IPS-11a (cell line): ENCODE data around the gene PDE4A.

ENCODE experiments used
- H3K4me3 ChIP-seq: one replicate; pipeline ENCODE4 v1.5.1; 2013; ENCODE audit warnings: low read depth, low read length, control low read depth

The PDE4A gene

DNA sequence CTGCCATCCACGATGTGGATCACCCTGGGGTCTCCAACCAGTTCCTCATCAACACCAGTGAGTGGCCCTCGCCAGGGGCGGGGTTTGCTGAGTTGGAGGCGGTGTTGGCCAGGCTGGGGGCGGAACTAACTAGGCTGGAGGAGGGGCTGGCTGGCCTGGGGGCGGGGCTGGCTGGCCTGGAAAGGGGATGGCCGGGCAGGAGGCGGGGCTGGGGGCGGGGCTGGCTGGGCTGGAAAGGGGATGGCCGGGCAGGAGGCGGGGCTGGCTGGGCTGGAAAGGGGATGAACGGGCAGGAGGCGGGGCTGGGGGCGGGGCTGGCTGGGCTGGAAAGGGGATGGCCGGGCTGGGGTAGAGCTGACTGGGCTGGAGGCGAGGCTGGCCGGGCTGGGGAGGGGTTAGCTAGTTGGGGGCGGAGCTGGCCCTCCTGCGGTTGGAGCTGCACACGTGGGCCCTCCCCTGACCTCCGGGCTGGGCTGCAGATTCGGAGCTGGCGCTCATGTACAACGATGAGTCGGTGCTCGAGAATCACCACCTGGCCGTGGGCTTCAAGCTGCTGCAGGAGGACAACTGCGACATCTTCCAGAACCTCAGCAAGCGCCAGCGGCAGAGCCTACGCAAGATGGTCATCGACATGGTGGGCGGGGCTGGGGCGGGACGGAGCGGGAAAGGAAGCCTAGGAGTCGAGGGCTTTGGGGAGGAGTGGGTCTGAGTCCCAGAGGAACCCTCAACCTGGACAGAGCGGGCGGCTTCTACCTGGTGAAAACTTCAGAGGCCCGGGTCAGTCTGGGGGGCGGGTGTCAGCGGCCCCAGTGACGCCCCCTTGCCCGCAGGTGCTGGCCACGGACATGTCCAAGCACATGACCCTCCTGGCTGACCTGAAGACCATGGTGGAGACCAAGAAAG, 41.0 kb downstream of the PDE4A start:
- peak overlapping the region; percentile 67 for H3K4me3 ChIP-seq

DNA sequence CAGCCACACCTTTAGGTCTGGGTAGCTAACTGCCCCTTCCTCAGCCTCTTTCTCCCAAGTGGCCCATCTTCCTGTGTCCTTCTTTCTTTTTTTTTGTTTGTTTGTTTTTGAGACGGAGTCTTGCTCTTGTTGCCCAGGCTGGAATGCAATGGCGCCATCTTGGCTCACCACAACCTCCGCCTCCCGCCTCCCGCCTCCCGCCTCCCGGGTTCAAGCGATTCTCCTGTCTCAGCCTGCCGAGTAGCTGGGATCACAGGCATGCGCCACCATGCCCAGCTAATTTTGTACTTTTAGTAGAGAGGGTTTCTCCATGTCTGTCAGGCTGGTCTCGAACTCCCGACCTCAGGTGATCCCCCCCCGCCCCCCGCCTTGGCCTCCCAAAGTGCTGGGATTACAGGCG, 41.7 kb downstream of the PDE4A start:
- peak overlapping the region; percentile 67 for H3K4me3 ChIP-seq

DNA sequence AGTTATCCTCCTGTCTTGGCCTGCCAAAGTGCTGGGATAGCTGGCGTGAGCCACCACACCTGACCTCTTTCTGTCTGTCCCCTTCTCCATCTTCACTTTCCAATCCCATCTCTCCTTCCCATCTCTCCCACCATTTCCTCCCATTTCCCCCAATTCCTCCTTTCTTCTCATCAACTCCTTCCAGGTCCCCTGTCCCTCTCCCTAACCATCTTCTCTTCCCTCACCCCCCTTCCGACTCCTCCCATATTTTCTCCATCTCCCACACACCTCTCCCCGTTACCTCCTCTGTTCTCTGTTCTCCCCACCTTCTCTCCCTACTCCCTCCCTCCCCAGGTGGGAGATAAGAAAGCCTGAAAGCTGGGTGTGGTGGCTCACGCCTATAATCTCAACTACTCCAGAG, 42.2 kb downstream of the PDE4A start:
- H3K4me3 ChIP-seq: no peak overlapping the region

DNA sequence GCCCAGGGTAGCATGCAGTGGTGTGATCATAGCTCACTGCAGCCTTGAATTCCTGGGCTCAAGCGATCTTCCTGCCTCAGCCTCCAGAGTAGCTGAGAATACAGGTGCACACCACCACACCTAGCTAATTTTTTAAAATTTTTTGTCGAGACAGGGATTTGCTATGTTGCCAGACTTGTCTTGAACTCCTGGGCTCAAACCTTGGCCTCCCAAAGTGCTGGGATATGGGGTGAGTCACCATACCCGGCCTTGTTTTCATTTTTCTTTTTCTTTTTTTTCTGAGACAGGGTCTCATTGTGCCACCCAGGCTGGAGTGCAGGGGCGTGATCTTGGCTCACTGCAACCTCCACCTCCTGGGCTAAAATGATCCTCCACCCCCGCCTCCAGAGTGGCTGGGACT, 44.1 kb downstream of the PDE4A start:
- no peak overlapping the region for H3K4me3 ChIP-seq

DNA sequence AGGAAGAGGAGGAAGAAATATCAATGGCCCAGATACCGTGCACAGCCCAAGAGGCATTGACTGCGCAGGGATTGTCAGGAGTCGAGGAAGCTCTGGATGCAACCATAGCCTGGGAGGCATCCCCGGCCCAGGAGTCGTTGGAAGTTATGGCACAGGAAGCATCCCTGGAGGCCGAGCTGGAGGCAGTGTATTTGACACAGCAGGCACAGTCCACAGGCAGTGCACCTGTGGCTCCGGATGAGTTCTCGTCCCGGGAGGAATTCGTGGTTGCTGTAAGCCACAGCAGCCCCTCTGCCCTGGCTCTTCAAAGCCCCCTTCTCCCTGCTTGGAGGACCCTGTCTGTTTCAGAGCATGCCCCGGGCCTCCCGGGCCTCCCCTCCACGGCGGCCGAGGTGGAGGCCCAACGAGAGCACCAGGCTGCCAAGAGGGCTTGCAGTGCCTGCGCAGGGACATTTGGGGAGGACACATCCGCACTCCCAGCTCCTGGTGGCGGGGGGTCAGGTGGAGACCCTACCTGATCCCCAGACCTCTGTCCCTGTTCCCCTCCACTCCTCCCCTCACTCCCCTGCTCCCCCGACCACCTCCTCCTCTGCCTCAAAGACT, 46.9 kb downstream of the PDE4A start:
- H3K4me3 ChIP-seq: no peak overlapping the region

DNA sequence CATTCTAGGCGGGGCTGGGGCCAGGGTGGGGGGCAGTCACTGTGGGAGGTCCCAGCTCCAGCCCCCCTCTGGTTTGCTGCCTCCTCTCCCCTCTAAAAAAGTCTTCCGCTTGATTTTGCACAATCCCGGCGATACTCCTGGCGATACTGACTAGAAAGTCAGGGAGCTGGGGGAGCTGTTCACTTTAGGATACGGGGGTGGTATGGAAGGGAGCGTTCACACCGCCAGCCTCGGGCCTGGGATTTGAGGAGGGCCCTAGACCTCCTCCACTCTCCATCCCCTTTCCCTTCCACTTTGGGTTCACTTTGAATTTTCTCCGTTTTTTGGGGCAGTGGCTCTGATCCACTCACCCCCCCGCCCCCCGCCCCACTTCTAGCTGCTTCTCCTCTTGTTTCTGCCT, 47.8 kb downstream of the PDE4A start:
- no peak overlapping the region for H3K4me3 ChIP-seq

DNA sequence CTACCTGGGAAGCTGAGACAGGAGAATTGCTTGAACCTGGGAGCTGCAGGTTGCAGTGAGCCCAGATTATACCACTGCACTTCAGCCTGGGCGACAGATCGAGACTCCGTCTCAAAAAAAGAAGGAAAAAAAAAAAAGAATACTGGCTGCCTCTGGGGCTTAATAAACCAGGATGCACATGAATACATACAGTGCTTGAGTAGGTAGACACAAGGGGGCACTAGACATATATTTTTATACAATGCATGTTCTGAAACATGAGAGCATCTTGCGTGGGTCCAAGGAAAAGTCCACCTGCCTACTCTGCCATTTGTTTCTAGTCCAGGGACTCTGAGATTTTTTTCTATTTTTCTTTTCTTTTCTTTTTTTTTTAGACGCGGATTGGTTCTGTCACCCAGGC, 51.6 kb downstream of the PDE4A start:
- no peak overlapping the region for H3K4me3 ChIP-seq

DNA sequence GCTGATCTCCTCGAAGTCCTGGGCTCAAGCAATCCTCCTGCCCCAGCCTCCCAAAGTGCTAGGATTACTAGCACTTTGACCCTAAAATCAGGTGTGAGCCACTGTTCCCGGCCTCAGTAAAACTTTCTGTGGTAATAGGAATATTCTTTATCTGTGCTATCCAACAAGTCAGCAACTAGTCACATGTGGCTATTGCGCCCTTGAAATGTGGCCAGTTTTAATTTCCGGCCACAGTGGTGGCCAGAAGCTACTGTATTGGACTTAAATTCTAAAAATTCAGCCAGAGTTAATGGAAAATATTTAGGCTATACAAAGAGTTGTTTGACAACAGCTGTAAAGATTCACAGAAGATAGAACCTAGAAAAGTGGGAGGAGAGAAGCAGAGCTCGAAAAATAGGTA, 52.9 kb downstream of the PDE4A start:
- no peak overlapping the region for H3K4me3 ChIP-seq

DNA sequence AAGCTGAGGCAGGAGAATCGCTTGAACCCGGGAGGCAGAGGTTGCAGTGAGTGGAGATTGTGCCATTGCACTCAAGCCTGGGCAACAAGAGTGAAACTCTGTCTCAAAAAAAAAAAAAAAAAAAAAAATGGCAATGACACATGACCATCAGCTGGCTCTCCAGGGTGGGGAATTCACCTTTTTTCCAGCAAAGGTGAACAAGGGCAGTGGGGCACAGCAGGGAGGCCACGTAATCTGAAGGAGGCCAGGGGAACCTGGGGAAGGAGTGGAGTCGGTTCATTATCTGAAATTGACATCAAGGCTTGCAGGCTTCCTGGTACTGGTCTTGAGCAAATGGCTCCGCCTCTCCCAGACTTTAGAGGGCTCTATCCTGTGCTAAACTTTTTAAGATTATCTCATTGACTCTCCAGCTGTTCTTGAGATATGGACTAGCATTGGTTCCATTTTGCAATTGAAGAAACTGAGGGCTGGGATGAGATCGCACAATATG, 54.7 kb downstream of the PDE4A start:
- H3K4me3 ChIP-seq: no peak overlapping the region

DNA sequence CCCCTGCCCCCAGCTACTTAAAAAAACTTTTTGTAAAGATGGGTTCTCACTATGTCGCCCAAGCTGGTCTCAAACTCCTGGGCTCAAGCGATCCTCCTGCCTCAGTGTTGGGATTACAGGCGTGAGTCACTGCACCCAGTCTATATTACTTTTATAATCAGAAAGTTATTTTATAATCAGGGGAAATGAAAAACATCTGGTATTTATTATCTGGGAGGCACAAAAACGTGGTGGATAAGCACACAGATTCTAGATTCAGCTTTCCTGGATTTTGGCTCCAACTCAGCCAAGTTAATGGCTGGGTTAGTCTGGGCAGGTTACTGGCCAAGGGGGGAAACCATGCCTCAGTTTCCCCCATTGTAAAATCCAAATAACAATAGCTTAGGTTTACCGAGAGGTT, 58.1 kb downstream of the PDE4A start:
- no peak overlapping the region for H3K4me3 ChIP-seq

DNA sequence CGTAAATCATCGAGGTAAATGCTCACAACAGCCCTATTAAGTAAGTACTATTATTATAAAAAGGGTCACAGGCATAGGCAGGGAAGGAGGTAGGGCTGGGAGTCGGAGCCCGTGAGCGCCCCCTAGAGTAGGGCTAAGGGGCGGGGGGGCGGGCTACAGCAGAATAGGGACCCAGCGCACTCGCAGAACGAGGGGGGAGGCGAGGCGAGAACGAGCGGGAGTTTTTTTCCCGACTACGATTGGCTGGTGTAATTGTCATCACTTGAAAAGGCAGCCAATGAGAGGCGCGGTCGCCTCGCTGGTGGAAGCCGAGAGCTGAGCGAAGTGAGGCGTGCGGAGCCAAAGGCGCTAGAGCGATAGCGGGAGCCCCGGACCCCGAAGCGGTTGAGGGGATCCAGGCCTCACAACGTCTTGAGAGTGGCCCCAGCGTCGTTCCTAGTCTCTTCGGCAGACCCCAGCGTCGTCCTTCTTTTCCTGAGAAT, 58.6 kb downstream of the PDE4A start:
- H3K4me3 ChIP-seq: no peak overlapping the region

DNA sequence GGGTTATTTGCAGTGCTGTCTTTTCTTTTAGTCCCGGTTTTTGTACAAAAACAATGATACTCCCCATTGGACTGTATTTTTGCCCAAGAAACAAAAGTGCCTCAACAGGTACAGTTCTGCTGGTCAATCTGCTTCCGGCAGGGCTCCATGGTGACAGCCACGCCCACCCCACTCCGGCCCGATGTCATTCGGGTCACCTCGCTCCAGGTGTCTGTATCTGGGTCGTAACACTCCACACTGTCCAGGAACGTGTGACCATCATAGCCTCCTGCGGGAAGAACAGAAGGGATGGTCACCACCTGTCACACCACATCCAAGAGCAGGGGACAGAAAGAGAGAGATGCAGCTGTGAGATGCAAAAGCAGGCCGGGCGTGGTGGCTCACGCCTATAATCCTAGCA, 66.2 kb downstream of the PDE4A start:
- no peak overlapping the region for H3K4me3 ChIP-seq

DNA sequence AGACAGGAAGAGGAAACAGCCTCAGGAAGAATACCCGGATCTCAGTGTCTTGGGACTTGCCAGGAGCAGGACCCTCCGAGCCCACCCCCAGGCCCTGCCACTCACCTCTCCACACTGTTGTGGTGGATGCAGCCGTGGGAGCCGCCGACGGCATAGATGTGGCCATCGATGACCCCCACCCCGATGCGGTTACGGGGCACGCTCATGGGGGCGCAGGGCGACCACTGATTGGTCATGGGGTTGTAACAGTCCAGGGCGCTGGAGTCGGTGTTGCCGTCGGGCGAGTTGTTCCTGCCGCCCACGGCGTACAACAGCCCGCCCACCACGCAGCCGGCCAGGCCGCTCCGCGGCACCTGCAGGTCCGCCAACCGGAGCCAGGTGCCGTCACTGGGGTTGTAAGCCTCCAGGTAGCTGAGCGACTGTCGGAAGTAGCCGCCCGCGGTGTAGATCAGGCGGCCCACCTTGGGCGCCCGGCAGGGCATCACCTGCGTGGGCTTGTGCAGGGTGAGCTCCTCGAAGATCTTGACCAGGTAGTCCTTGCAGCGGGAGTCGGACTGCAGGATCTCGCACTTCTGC, 71.2 kb downstream of the PDE4A start:
- H3K4me3 ChIP-seq: no peak overlapping the region

DNA sequence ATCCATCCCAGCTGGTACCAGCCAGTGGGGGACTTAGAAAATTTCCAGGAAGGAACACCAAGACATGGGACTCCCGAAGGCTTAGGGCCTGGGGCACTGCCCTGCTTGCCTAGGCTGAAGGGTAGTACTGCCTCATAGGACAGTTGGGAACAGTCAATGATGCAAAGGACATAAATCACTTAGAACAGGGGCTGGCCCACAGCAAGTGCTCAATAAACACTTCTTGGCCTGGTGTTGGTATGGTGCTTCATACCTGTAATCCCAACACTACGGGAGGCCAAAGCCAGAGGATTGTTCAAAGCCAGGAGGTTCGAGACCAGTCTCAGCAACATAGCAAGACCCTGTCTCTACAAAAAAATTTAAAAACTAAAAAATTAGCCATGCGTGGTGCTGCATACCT, 77.0 kb downstream of the PDE4A start:
- no peak overlapping the region for H3K4me3 ChIP-seq

DNA sequence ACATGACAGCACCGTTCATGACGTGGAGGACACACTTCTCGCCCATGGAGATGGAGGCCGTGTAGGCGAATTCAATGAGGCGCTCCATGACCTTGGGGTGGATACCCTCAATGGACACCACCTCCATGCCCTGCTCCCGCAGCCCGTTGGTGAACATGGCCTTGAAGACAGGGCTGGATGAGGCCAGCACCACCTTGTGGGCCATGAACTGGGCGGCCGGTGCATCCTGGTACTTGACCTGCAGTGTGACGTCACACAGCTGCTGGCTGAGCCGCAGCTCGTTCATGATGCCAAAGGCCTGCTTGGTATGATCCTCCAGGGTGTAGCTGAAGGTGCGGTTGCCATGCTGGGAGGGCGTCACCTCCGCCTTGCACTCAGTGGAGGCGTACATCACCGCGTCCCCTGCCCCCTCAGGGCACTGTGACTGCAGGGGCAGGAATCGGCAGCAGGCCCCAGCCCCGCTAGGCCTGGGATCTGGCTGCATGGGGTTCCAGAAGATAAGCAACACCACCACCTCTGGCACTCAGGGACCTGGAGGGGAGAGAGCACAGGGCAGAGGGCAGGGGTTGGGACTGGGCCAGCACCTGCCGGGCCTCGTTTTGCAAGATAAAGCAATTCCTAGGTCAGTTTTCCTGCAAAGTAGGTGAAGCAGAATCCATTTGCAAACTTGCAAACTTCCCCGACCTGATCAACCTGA, 79.4 kb downstream of the PDE4A start:
- no peak overlapping the region for H3K4me3 ChIP-seq

DNA sequence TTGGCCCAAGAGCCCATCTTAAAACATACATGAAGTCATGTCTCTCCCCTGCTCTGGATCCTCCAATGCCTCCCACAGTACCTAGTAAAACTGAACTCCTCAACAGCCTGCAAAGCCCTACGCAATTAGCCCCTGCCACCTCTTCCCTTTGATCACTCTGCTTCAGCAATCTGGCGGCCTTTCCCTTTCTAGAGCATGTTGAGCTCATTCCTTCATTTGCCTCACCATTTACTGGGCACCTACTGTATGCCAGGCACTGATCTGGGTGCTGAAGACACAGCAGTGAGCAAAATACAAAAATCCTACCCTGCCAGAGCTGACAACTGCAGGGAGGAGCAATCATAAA, 79.9 kb downstream of the PDE4A start:
- H3K4me3 ChIP-seq: no peak overlapping the region

DNA sequence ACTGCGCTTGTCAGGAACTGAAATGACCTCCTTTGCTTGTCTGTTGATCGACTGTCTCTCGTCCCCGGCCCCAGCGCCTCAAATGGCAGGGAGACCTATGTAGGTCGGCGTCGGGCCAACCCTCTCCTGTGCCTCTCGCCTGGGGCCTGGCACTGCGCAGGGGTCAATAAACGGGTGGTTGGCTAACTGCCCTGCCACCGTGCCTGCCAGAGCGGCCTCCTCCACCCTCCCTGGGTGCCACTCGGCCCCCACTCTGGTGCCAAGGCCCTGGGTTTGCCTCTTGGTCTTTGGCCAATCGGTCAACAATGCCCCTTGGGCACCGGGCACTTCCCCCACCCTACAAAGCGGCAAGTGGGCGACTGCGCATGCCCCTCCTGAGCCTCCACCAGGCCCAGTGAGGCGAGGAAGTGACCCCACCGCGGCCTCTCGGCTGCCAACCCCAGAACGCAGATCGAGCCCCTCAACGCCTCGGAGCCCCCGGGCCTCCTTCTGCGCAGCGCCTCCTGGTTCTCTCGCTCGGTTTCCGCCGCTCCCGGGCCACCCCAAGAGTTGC, 81.7 kb downstream of the PDE4A start:
- H3K4me3 ChIP-seq: peak overlapping the region; percentile 83

DNA sequence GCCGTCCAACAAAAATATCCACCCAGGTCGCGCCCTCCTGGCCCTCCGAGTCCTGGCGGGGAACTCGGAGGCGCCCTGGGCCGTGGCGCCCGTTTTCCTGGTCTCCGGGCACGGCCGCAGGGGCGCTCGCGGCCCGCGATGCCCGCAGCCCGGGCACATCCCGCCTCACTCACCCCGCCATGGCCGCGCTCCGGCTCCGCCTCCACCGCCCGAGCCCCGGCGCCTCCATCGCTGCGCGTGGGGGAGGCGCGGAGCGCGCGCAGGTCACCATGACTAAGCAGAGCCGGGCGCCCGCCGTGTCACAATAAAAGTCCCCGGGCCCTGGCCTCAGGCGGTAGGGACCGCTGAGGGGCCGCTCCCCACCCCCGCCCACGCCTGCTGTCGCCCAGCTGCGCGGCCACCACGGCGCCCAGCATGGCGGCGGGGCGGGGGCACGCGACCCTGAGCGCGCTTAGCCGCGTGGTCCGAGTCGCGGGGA, 82.2 kb downstream of the PDE4A start:
- H3K4me3 ChIP-seq: peak overlapping the region; percentile 83

DNA sequence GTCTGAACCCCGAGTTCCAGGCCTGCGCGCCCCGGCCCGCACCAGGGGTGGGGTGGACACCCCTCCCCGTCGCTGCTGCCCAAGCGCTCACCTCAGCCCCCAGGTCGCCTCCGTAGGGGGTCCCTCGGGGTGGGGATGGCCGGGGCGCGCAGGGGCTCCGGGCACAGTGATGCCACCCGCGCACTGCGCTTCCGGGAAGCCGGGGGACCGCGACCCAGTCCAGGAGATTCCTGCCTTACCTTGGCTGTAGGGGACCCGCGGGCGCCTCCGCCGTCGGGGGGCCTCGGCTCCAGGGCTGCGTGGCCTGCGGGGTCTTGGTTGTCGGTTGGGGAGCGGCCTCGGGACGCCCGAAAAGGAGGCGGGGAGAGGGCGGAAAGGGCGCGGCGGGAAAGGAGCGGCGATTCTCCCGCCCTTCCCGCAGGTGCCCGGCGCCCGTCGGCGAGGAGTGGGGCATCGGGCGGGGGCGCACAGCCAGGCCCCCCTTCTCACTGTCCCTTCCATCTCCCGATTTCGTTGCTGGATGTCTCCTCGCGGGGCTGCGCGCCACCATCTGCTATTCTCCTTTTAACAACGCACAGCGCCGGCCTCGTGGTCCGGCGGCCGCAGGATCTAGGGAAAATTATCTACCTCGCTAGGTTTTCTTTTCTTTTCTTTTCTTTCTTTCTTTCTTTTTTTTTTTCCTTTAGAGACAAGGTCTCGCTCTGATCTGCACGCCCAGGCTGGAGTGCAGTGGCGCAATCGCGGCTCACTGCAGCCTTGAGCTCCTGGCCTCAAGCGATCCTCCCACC, 82.9 kb downstream of the PDE4A start, which contains the start of gene KEAP1:
TSS of gene KEAP1 (minus strand) at position 355 of the 788 bp plus-strand sequence. CDS start 3,323 bp downstream, outside the sequence.
- H3K4me3 ChIP-seq: peak within 1 kb of the TSS; percentile 83
